Middle frontal gyrus (tissue), 1 donor: ENCODE data around the gene SLC9A9.

Experiments
- DNase-seq: peaks from one replicate; pipeline ENCODE4 v3.0.0-alpha.2; 2015; ENCODE audit warnings: low spot score; ENCODE audit errors: extremely low spot score

SLC9A9 gene

DNA sequence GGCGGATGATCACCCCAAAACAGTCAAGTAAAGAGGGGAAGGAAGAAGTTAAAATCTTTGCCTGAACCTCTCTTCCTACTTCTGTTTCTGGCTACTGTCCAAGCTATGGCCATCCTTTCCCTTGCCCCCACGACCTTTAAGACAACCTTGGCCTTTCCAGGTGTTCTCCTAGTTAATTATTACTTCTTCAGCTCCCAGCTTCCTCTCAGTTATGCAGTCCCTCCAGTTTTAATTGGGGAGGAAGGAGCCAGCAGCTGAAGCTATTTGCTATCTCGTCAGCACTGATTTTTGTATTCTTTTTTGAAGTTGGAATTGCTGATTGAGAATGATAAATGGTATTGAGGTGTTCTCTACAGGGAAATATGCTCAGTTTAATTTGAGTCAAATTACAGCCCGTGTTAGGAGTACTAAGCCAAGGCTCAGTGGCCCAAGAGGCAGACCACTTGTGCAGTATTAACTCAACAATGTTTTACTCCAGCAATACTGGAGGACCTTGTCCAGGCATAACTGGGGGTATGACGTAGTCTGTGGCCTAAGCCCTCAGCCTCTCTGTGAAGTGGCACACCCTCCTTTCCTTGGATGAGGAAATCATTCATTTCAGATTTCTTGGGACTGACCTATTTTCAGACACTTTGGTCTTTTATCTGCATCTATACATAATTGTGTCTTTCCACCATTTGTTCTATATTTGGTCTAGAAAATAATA, 336.9 kb downstream of the SLC9A9 start:
- no peak for DNase-seq

- no peak for DNase-seq
Measured at GRCh38 chr3:143510601-143511000, 337.7 kb downstream of the SLC9A9 start.

DNA sequence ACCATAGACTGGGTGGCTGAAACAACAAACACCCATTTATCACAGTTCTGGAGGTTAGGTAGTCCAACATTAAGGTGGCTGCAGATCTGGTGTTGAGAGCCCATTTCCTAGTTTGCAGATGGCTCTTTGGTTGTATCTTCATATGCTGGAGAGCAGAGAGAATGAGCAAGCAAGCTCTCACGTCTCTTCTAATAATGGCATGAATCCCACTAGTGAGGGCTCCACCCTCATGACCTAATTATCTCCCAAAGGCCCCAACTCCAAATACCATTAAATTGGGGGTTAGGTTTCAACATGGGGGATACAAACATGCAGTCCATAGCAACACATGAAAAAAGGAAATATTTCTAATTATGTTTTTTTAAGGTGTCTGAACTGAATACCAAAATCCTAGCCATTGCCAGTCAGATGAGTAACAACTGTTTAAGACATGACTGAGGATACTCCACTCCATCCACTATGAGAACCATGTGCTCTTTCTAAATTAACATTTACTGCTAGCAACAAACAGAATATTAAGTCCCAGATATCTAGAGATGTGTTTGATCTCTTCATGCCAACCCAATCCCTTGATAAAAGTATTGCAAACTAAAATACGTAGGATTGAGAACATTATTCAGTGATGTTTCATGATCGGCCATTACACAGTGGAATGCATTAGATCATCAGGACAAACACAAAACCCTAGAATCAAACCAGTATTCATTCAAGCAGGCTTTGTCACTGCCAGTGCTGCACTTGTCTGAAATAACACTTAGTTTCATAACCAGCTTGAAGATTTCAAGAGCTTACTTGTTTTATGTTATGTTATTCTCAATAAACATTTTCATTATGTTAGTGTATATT, 340.3 kb downstream of the SLC9A9 start:
- DNase-seq = no peak

DNA sequence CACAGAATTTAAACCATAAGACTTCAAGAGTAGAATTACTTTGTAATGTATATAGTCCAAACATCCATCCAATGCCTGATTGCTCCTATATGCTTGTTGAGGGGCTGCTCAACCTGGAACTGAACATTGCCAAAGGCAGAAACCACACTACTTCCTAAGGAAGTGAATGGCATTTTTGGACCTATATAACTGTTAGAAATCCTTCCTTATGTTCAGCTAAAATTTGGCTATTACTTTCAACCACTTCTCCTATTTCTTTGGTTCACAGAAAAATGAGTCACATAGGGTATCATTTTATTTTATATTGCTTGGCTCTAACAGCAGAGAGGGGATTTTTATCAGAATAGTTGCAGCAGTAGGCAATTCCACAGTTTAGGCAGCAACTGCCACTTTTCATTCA, 342.1 kb downstream of the SLC9A9 start:
- DNase-seq = no peak

GRCh38 chr3:143503325-143503885, 344.9 kb downstream of the SLC9A9 start:
- no peak for DNase-seq

- DNase-seq = no peak
Measured at GRCh38 chr3:143502081-143502480, 346.2 kb downstream of the SLC9A9 start.

DNA sequence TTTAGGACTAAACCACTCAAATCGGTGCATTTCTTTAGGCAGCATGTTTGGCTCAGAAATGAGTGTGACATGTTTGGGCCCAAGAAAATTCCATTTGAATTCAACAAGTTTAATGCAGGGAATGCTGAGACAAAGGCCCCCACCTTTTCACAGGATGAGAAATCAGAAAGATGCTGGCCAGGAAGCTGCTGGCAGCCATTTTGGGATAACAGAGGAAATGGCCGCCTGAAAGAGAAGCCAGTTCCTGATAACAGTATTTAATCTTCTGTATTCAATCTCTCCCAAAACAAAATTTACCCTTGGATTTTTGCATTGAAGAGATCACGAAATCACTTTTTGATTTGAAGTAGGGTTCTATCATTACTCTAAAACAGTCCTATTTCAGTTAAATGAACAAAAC, 350.9 kb downstream of the SLC9A9 start:
- DNase-seq = no peak

GRCh38 chr3:143496191-143496590, 352.1 kb downstream of the SLC9A9 start:
- no peak for DNase-seq

DNA sequence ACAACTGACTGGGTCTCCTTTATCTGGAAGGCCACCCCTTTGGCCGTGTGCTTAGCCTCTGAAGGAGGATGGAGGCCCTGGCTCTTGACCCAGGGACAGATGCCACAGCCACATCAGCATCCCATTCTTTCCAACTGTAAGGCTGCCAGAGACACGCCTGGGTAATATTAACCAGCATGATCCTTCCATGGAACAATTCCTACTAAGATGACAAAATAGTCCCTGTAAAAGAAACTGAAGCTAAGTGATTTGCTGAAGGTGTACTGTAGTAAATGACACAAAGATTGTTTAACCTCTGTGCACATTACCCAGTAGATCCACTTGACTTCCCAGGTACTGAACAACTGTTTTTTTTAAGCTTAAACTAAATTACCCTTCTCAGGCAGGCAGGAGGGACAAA, 352.7 kb downstream of the SLC9A9 start:
- DNase-seq = no peak

DNA sequence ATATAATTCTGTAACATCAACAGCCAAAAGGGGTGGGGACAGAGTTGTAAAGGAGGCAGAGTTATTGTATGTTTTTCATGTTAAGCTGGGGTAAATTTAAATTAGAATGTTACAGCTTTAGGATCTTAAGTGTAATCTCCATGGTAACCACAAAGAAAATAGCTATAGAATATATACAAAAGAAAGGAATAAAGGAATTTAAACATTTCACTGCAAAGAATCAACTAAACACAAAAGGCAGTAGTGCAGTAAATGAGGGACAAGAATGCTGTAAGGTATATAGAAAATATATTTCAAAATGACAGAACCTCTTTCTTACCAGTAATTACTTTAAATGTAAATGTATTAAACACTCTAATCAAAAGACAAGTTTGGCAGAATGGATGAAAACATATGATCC, 361.7 kb downstream of the SLC9A9 start:
- no peak for DNase-seq

- DNase-seq = no peak
Measured at GRCh38 chr3:143484846-143485512, 363.3 kb downstream of the SLC9A9 start.

GRCh38 chr3:143483214-143483613, 365.1 kb downstream of the SLC9A9 start:
- DNase-seq = no peak

GRCh38 chr3:143482106-143483088, 365.9 kb downstream of the SLC9A9 start:
- DNase-seq = no peak

GRCh38 chr3:143480344-143480743, 367.9 kb downstream of the SLC9A9 start:
- no peak for DNase-seq

DNA sequence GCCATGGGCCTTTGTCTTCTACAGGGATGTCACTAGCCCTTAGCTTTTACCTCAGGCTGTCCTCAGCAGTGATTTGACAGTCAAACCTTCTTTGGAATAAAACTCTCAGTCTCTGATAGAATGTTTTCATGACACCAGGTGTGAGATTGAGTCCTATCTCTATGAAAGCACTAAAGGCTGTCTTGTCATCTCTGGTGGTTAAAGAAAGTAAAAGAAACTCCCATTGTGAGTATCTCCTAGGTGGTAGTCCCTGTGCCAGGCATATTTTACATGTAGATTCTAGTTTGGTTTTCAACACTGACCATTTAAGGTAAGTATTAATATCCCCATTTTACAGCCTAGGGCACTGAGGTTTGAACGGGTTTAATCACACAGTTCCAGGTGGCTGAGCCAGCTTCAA, 368.5 kb downstream of the SLC9A9 start:
- no peak for DNase-seq

- DNase-seq = no peak
Measured at GRCh38 chr3:143478115-143478693, 370.1 kb downstream of the SLC9A9 start.

GRCh38 chr3:143476965-143477640, 371.2 kb downstream of the SLC9A9 start:
- no peak for DNase-seq

DNA sequence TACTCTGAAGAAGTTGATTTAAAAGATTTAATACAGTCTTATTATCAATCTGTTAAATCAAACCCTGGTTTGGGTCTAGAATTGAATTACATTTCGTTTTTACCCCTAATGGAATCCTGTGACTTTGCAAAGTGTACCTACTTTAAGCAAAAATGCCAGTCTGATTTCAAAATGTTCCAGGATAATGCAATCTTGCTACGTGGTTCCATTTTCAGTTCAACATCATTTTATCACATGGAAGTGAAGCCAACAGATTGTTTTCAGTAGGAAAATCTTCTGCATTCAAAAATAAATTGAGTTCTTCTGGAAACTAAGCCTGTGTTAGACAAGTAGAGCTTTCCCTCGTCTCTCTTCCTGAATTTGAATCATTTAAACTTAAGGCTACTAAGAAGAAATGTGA, 372.3 kb downstream of the SLC9A9 start:
- peak; percentile 6 for DNase-seq

- DNase-seq = no peak
Measured at GRCh38 chr3:143472731-143473523, 375.3 kb downstream of the SLC9A9 start.
